ENCODE results near the gene PTGES3L. TPM values are rescaled to one million over a fixed set of nuclear protein-coding genes. Genes with fewer than 3 reads are reported as not detected.

Gene PTGES3L
- total and polyA plus RNA-seq, 2 of the 13 experiments (the other 11 are each of a cell fraction or from before 2014, with no cell fraction given): 1.2 to 2.9 TPM

GRCh38 chr17:43006639-43007551 lies 27.0 kb upstream of the PTGES3L start, which contains the start of gene IFI35 (continued):
- peak; percentile 64; the same call in 1 of the 2 replicates for TF ChIP-seq RFXAP (CRISPR knock-in tag; IDR thresholded peaks at IDR 0.05; ENCODE audit: borderline replicate concordance)
- no peak for TF ChIP-seq GATA4 (IDR thresholded peaks at IDR 0.05; ENCODE audit: borderline replicate concordance, low read depth)
- TF ChIP-seq ZNF549 (CRISPR knock-in tag; IDR thresholded peaks at IDR 0.05): no peak
- no peak for TF ChIP-seq E2F5 (CRISPR knock-in tag; conservative IDR thresholded peaks at IDR 0.05)
- no peak for TF ChIP-seq CHCHD3 (CRISPR knock-in tag; IDR thresholded peaks at IDR 0.05)
- TF ChIP-seq HOXA9 (CRISPR knock-in tag; IDR thresholded peaks at IDR 0.05; ENCODE audit: borderline replicate concordance): no peak
- TF ChIP-seq ZNF644 (CRISPR knock-in tag; IDR thresholded peaks at IDR 0.05; ENCODE audit: low read depth): no peak
- TF ChIP-seq HOXA7 (CRISPR knock-in tag; IDR thresholded peaks at IDR 0.05): no peak
- TF ChIP-seq ZNF460 (CRISPR knock-in tag; IDR thresholded peaks at IDR 0.05; ENCODE audit: borderline replicate concordance): peak; percentile 98
- no peak for TF ChIP-seq BCLAF1 (IDR thresholded peaks at IDR 0.05)
- no peak for TF ChIP-seq MTF1 (CRISPR knock-in tag; IDR thresholded peaks at IDR 0.05)
- no peak; the same call in 1 of the 2 replicates for TF ChIP-seq ZNF274 (CRISPR knock-in tag; IDR thresholded peaks at IDR 0.05)
- TF ChIP-seq ARHGAP35 (CRISPR knock-in tag; IDR thresholded peaks at IDR 0.05; ENCODE audit: borderline replicate concordance): no peak
- no peak for TF ChIP-seq ZNF543 (CRISPR knock-in tag; IDR thresholded peaks at IDR 0.05)
- TF ChIP-seq ZNF333 (CRISPR knock-in tag; IDR thresholded peaks at IDR 0.05; ENCODE audit: borderline replicate concordance): 0 out of 2 replicates have a peak, but pooled peaks have one; percentile 44
- no peak for TF ChIP-seq BATF2 (CRISPR knock-in tag; IDR thresholded peaks at IDR 0.05)
- TF ChIP-seq PPARG (CRISPR knock-in tag; conservative IDR thresholded peaks at IDR 0.05): 0 out of 2 replicates have a peak, but pooled peaks have one; percentile 26
- peak; percentile 44; the same call in 1 of the 2 replicates for TF ChIP-seq FOXA3 (CRISPR knock-in tag; IDR thresholded peaks at IDR 0.05)
- no peak for TF ChIP-seq AHR (CRISPR knock-in tag; IDR thresholded peaks at IDR 0.05)
- no peak for TF ChIP-seq IKZF1 (IDR thresholded peaks at IDR 0.05)
- TF ChIP-seq MATR3 (CRISPR knock-in tag; IDR thresholded peaks at IDR 0.05): no peak
- TF ChIP-seq NAIF1 (CRISPR knock-in tag; IDR thresholded peaks at IDR 0.05; ENCODE audit: borderline replicate concordance): no peak
- no peak; the same call in 1 of the 2 replicates for TF ChIP-seq ZSCAN20 (CRISPR knock-in tag; IDR thresholded peaks at IDR 0.05; ENCODE audit: borderline replicate concordance)
- TF ChIP-seq DBP (CRISPR knock-in tag; IDR thresholded peaks at IDR 0.05; ENCODE audit: not compliant biosample characterization): no peak
- TF ChIP-seq MEIS1 (CRISPR knock-in tag; IDR thresholded peaks at IDR 0.05; ENCODE audit: borderline replicate concordance): peak; percentile 32; the same call in 1 of the 2 replicates
- TF ChIP-seq SP140L (CRISPR knock-in tag; IDR thresholded peaks at IDR 0.05; ENCODE audit: borderline replicate concordance): no peak

Data from HepG2 (cell line).